Endothelial cell of umbilical vein (primary cell): Measurements from ENCODE around the gene ANKS1B.
"Not testable (repeated sequence)": the region's sequence is repeated elsewhere in the genome, so short reads cannot be mapped to it uniquely, and the experiment has no call there.

ENCODE experiments used
- EZH2 ChIP-seq: IDR thresholded peaks from 2 replicates; pipeline ENCODE4 v1.6.1; 2012; ENCODE audit warnings: borderline replicate concordance, low read depth, mild to moderate bottlenecking, moderate library complexity, low read length, inconsistent platforms; ENCODE audit not compliant: severe bottlenecking
- FOS ChIP-seq: IDR thresholded peaks from 2 replicates; pipeline ENCODE4 v1.6.1; 2011; ENCODE audit warnings: mild to moderate bottlenecking, low read length, moderate library complexity, borderline replicate concordance; ENCODE audit not compliant: insufficient read depth
- JUN ChIP-seq: IDR thresholded peaks from 2 replicates; pipeline ENCODE4 v1.6.1; 2011; ENCODE audit warnings: borderline replicate concordance, low read depth; ENCODE audit not compliant: insufficient read length, insufficient read depth
- MYC ChIP-seq: IDR thresholded peaks from one replicate; pipeline ENCODE4 v1.6.1; 2011; ENCODE audit warnings: mild to moderate bottlenecking, low read depth, low read length
- POLR2A ChIP-seq: IDR thresholded peaks from 2 replicates; pipeline ENCODE4 v1.6.1; 2012; ENCODE audit warnings: low read depth, mild to moderate bottlenecking, control low read depth, low read length
- TF ChIP-seq, protein P1 (sequence below), 2 donors: IDR thresholded peaks; 1 replicate in 1 of 2; 2 replicates in 1 of 2; pipeline ENCODE4 v1.5.1; 2011; ENCODE audit warnings: low read length in 2 of 2, mild to moderate bottlenecking in 2 of 2, moderate library complexity in 2 of 2, control low read depth in 1 of 2, inconsistent platforms in 1 of 2, low read depth in 1 of 2; ENCODE audit not compliant: insufficient read depth in 1 of 2; ENCODE audit errors: extremely low read depth in 1 of 2

DNA sequence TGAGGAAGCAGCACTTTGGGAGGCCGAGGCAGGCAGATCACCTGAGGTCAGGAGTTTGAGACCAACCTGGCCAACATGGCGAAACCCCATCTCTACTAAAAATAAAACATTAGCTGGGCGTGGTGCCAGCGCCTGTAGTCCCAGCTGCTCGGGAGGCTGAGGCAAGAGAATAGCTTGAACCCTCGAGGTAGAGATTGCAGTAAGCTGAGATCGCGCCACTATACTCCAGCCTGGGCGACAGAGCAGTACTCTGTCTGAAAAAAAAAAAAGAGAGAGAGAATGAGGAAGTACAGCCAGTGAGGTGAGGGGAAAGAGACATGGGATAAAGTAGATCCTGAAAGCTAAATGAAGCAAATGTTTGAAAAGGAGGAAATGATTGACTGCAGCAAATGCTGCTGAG is 21.1 kb upstream of the ANKS1B start:
- TF ChIP-seq, protein P1, sequence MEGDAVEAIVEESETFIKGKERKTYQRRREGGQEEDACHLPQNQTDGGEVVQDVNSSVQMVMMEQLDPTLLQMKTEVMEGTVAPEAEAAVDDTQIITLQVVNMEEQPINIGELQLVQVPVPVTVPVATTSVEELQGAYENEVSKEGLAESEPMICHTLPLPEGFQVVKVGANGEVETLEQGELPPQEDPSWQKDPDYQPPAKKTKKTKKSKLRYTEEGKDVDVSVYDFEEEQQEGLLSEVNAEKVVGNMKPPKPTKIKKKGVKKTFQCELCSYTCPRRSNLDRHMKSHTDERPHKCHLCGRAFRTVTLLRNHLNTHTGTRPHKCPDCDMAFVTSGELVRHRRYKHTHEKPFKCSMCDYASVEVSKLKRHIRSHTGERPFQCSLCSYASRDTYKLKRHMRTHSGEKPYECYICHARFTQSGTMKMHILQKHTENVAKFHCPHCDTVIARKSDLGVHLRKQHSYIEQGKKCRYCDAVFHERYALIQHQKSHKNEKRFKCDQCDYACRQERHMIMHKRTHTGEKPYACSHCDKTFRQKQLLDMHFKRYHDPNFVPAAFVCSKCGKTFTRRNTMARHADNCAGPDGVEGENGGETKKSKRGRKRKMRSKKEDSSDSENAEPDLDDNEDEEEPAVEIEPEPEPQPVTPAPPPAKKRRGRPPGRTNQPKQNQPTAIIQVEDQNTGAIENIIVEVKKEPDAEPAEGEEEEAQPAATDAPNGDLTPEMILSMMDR (IDR thresholded peaks at IDR 0.05; ENCODE audit: extremely low read depth in 1 of 2, insufficient read depth in 1 of 2, low read depth in 1 of 2, low read length in 2 of 2) = not testable (repeated sequence)
- TF ChIP-seq POLR2A, FOS, EZH2, MYC, JUN: not testable (repeated sequence)
